CD14-positive monocyte (primary cell): ENCODE results near the gene ST8SIA6. TPM values are rescaled to one million over a fixed set of nuclear protein-coding genes. Genes with fewer than 3 reads are reported as not detected.

ENCODE experiments used
- DNase-seq, 3 donors: peaks; one replicate each; pipeline ENCODE4 v3.0.0-alpha.2; 2011 to 2022
- H2AFZ ChIP-seq: 2 replicates; pipeline ENCODE4 v1.6.0; 2012; ENCODE audit warnings: mild to moderate bottlenecking, low read depth, low read length, inconsistent platforms; ENCODE audit not compliant: insufficient read depth, poor library complexity, severe bottlenecking
- H3K27ac ChIP-seq, 2 donors: 1 replicate in 1 of 2; 2 replicates in 1 of 2; pipeline ENCODE4 v1.5.1; 2012 to 2013; ENCODE audit warnings: low read length in 2 of 2, control low read depth in 1 of 2, inconsistent platforms in 1 of 2, low read depth in 1 of 2, mild to moderate bottlenecking in 1 of 2
- H3K27me3 ChIP-seq, 2 donors: one replicate each; pipeline versions ENCODE4 v1.6.0 to v1.6.1; 2011 to 2013; ENCODE audit warnings: low read length in 2 of 2; ENCODE audit not compliant: control insufficient read depth in 2 of 2, insufficient read depth in 2 of 2
- H3K36me3 ChIP-seq, 2 donors: replicated peaks in 1 of 2; 1 replicate in 1 of 2; 2 replicates in 1 of 2; pipeline versions ENCODE4 v1.5.1 to v1.6.1; 2012 to 2013; ENCODE audit warnings: low read length in 2 of 2, control low read depth in 1 of 2, inconsistent platforms in 1 of 2, mild to moderate bottlenecking in 1 of 2; ENCODE audit not compliant: insufficient read depth in 2 of 2, control insufficient read depth in 1 of 2
- H3K4me1 ChIP-seq, 2 donors: 1 replicate in 1 of 2; 2 replicates in 1 of 2; pipeline versions ENCODE4 v1.5.1 to v1.6.1; 2012 to 2013; ENCODE audit warnings: low read length in 2 of 2, control low read depth in 1 of 2, inconsistent platforms in 1 of 2, mild to moderate bottlenecking in 1 of 2, moderate library complexity in 1 of 2; ENCODE audit not compliant: insufficient read depth in 2 of 2, control insufficient read depth in 1 of 2
- H3K4me2 ChIP-seq: replicated peaks from 2 replicates; pipeline ENCODE3; 2012; ENCODE audit warnings: low read length, moderate library complexity, mild to moderate bottlenecking; ENCODE audit not compliant: poor library complexity, severe bottlenecking; ENCODE audit errors: extremely low read depth
- H3K4me3 ChIP-seq, 3 experiments: fragments of 200-600 bp in 1 of 3; sonication (generic) in 1 of 3; replicated peaks in 1 of 3; 1 replicate in 2 of 3; 2 replicates in 1 of 3; pipeline ENCODE4 v1.5.1; 2011 to 2013; ENCODE audit warnings: low read length in 3 of 3, mild to moderate bottlenecking in 3 of 3, control low read depth in 2 of 3, low read depth in 2 of 3, inconsistent platforms in 1 of 3, moderate library complexity in 1 of 3
- H3K79me2 ChIP-seq: 2 replicates; pipeline ENCODE4 v1.6.0; 2012; ENCODE audit warnings: mild to moderate bottlenecking, control low read depth, inconsistent platforms, low read length, moderate library complexity; ENCODE audit not compliant: insufficient read depth
- H3K9ac ChIP-seq: 2 replicates; pipeline ENCODE4 v1.6.0; 2017; ENCODE audit warnings: low read length, mild to moderate bottlenecking; ENCODE audit not compliant: insufficient read depth, poor library complexity, severe bottlenecking
- H3K9me3 ChIP-seq, 2 donors: replicated peaks in 1 of 2; 1 replicate in 1 of 2; 2 replicates in 1 of 2; pipeline versions ENCODE4 v1.5.1 to v1.6.1; 2012 to 2013; ENCODE audit warnings: low read length in 2 of 2, control low read depth in 1 of 2; ENCODE audit not compliant: control insufficient read depth in 1 of 2, insufficient read depth in 1 of 2
- H4K20me1 ChIP-seq: 2 replicates; pipeline ENCODE4 v1.6.0; 2012; ENCODE audit warnings: mild to moderate bottlenecking, low read length, control low read depth, moderate library complexity; ENCODE audit not compliant: insufficient read depth
- H3K27ac Mint-ChIP-seq, 7 donors: one replicate each; pipeline ENCODE4 v1.8.0; 2020; ENCODE audit warnings: mild to moderate bottlenecking in 7 of 7, mixed read lengths in 7 of 7, moderate library complexity in 6 of 7, inconsistent platforms in 2 of 7
- H3K27me3 Mint-ChIP-seq, 3 donors: one replicate each; pipeline ENCODE4 v1.8.0; 2021 to 2022; ENCODE audit warnings: low read depth in 3 of 3, mild to moderate bottlenecking in 3 of 3, mixed read lengths in 3 of 3, moderate library complexity in 3 of 3, inconsistent platforms in 1 of 3
- H3K36me3 Mint-ChIP-seq, 2 donors: one replicate each; pipeline ENCODE4 v1.8.0; 2020; ENCODE audit warnings: mixed read lengths in 2 of 2, inconsistent platforms in 1 of 2, mild to moderate bottlenecking in 1 of 2
- H3K4me1 Mint-ChIP-seq: one replicate; pipeline ENCODE4 v1.8.0; 2020; ENCODE audit warnings: mild to moderate bottlenecking, mixed read lengths
- H3K4me3 Mint-ChIP-seq, 2 donors: one replicate each; pipeline ENCODE4 v1.8.0; 2020; ENCODE audit warnings: mild to moderate bottlenecking in 2 of 2, mixed read lengths in 2 of 2, moderate library complexity in 1 of 2
- H3K9me3 Mint-ChIP-seq, 7 donors: one replicate each; pipeline ENCODE4 v1.8.0; 2020 to 2022; ENCODE audit warnings: mixed read lengths in 7 of 7, mild to moderate bottlenecking in 6 of 7, moderate library complexity in 6 of 7, inconsistent platforms in 2 of 7
- WGBS: methylation state at CpG from one replicate; pipeline ENCODE4 v1.1.5; 2013; ENCODE audit warnings: missing lambda C conversion rate; ENCODE audit not compliant: insufficient coverage; 5-methylcytosine and 5-hydroxymethylcytosine counted together
- intact Hi-C, 2 donors: fragments of 100-400 bp; cut with micrococcal nuclease; formaldehyde crosslinking; loops; one replicate each; pipeline versions ENCODE4 v1.15.0 to v1.15.1; 2023
- polyA plus RNA-seq, 3 donors: library from polyadenylated mRNA; depleted of rRNA in 1 of 3; unstranded in 2 of 3; stranded (reverse) in 1 of 3; fragments of 300-500 nt in 2 of 3; fragments of >200 nt in 1 of 3; fragmentation: Illumina TruSeq in 2 of 3; gene quantifications; 1 replicate in 2 of 3; 2 replicates in 1 of 3; pipeline ENCODE4 v1.2.3, GENCODE V29; 2012 to 2021
- TF ChIP-seq, protein P1 (sequence below): fragments of 200-600 bp; IDR thresholded peaks from one replicate; pipeline ENCODE4 v1.8.0; 2022; ENCODE audit warnings: antibody characterized with exemption, mild to moderate bottlenecking

ST8SIA6 gene
- polyA plus RNA-seq, 3 donors: 0.11 TPM; not detected in 2

DNA sequence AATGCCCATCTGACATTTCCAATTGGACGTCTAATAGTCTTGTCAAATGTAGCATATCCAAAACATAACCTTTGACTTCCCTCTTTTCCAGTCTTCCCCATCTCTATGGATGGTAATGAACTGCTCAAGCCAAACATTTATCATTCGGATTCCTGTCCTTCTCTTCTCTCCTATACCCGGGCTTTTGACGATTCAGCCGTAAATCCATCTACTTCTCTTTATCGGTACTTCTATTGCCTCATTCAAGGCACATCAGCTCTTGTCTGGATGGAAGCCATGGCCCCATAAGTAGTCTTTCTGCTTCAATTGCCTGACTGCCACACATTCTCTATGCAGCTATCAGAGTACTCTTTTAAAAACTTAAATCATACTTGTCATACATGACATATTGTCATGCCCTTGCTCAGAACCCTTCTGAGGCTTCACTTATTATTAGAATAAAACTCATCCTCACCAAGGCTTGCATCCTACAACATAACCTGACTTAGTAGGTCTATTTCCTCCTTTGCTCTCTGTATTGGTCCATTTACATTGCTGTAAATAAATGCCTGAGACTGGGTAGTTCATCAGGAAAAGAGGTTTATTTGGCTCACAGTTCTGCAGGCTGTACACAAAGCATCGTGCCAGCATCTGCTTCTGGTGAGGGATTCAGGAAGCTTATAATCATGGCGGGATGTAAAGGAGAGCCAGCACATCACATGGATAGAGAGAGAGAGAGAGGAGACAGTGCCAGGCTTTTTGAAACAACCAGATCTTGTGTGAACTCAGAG, 37.8 kb downstream of the ST8SIA6 start:
- H3K4me3 ChIP-seq: no peak overlapping the region
- TF ChIP-seq, protein P1, sequence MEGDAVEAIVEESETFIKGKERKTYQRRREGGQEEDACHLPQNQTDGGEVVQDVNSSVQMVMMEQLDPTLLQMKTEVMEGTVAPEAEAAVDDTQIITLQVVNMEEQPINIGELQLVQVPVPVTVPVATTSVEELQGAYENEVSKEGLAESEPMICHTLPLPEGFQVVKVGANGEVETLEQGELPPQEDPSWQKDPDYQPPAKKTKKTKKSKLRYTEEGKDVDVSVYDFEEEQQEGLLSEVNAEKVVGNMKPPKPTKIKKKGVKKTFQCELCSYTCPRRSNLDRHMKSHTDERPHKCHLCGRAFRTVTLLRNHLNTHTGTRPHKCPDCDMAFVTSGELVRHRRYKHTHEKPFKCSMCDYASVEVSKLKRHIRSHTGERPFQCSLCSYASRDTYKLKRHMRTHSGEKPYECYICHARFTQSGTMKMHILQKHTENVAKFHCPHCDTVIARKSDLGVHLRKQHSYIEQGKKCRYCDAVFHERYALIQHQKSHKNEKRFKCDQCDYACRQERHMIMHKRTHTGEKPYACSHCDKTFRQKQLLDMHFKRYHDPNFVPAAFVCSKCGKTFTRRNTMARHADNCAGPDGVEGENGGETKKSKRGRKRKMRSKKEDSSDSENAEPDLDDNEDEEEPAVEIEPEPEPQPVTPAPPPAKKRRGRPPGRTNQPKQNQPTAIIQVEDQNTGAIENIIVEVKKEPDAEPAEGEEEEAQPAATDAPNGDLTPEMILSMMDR: no peak
- no peak overlapping the region for H2AFZ ChIP-seq
- intact Hi-C loops: no loop called here
- H3K4me3 Mint-ChIP-seq: no peak overlapping the region
- DNase-seq: no peak
- H3K27me3 ChIP-seq: no peaks in the 10 kb centered on the region
- H3K4me1 Mint-ChIP-seq: no peaks in the 10 kb centered on the region
- no peaks in the 10 kb centered on the region for H4K20me1 ChIP-seq
- H3K27me3 Mint-ChIP-seq: no peaks in the 10 kb centered on the region
- H3K4me2 ChIP-seq: no peak overlapping the region
- no peaks in the 10 kb centered on the region for H3K4me1 ChIP-seq
- H3K79me2 ChIP-seq: no peaks in the 10 kb centered on the region
- H3K36me3 Mint-ChIP-seq: no peaks in the 10 kb centered on the region
- no peak overlapping the region for H3K27ac ChIP-seq
- H3K9me3 Mint-ChIP-seq: peaks cover 0 to 3% (median 0%) of the 10 kb centered on the region in 7 donors
- H3K9me3 ChIP-seq: no peaks in the 10 kb centered on the region
- WGBS: 96% methylated on average over 8 of the region's 8 CpGs
- H3K36me3 ChIP-seq: no peaks in the 10 kb centered on the region
- H3K27ac Mint-ChIP-seq: no peak overlapping the region
- no peak overlapping the region for H3K9ac ChIP-seq

DNA sequence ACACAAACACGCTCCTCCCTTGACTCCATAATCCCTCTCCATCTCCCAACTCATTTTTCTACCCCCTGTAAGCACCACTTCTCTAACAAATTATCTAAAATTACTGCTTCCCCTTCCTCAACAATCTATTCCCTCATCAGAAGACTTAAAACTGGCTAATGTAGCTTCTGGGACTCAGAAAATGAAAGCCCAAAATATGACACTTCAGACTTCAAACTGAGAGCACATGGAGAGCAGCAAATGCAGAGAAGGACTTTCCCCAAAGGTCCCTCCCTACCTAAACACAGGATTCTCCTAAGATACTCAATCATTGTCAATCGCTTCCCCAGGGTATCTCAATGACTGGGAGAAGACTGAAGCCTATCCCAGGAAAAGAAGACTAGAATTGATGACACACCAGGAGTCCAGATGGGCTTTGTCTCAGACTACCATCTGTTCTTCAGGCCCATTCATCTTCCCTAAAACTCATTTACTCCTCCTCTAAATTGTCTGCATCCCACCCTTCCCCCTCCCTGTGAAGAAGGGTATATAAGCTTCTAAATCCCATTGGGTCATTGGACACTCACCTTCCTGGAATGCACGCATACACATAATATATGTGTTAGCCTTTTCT, 39.2 kb downstream of the ST8SIA6 start:
- no peaks in the 10 kb centered on the region for H4K20me1 ChIP-seq
- 93% methylated on average over 1 of the region's 3 CpGs for WGBS
- no peaks in the 10 kb centered on the region for H3K4me1 Mint-ChIP-seq

More for the DNA sequence above, 39.2 kb downstream of the ST8SIA6 start:
- Histone ChIP-seq H3K4me2 (no peak overlapping the region), H3K27ac (no peak overlapping the region), H3K36me3 (no peaks in the 10 kb centered on the region), H3K9me3 (no peaks in the 10 kb centered on the region), H2AFZ (no peak overlapping the region), H3K4me1 (no peaks in the 10 kb centered on the region), H3K79me2 (no peaks in the 10 kb centered on the region), H3K4me3 (no peak overlapping the region), H3K27me3 (no peaks in the 10 kb centered on the region), H3K9ac (no peak overlapping the region)
- DNase-seq: no peak
- Mint-ChIP-seq H3K36me3 (no peaks in the 10 kb centered on the region), H3K27ac (no peak overlapping the region), H3K4me3 (no peak overlapping the region), H3K9me3 (peaks cover 0 to 3% (median 0%) of the 10 kb centered on the region in 7 donors), H3K27me3 (no peaks in the 10 kb centered on the region)
- intact Hi-C loops: no loop called here
- TF ChIP-seq, protein P1: no peak
